Measurements from ENCODE around the gene ZNF687.

DNA sequence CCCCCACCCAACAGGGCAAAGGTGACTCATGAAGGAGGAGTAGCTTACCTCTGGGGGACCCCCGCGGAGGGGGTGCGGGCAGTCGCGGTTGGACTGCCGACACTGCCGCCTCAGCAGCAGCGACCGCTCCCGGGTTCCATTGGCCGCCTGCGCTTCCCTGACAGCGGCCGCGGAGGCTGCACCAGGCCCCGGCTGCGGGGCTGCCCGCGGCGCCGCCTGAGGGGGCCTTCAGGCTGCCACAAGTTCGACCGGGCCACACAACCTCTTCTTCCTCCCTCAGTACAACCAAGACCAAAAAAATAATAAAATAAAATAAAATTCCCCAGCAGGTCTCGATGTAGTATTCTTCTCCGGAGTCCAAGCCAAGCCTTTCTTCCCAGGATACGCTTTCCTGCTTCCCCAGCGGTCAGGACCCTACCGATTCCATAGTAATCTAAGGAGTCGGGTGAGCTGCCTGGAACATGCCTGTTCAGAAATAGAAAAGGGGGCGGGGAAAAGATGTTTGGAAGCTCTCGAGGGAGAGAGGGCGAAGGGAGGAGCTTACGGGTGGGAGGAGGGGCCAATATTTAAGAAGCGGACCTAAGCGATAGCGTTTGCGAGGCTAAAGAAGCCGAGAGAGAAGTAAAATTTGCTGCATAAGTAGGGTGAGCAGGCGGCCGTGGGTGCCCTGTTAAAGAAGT is 45.3 kb downstream of the ZNF687 start, which contains the start of gene PI4KB:
- TF ChIP-seq, protein P1, sequence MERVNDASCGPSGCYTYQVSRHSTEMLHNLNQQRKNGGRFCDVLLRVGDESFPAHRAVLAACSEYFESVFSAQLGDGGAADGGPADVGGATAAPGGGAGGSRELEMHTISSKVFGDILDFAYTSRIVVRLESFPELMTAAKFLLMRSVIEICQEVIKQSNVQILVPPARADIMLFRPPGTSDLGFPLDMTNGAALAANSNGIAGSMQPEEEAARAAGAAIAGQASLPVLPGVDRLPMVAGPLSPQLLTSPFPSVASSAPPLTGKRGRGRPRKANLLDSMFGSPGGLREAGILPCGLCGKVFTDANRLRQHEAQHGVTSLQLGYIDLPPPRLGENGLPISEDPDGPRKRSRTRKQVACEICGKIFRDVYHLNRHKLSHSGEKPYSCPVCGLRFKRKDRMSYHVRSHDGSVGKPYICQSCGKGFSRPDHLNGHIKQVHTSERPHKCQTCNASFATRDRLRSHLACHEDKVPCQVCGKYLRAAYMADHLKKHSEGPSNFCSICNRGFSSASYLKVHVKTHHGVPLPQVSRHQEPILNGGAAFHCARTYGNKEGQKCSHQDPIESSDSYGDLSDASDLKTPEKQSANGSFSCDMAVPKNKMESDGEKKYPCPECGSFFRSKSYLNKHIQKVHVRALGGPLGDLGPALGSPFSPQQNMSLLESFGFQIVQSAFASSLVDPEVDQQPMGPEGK (CRISPR knock-in tag; IDR thresholded peaks at IDR 0.05; ENCODE audit: borderline replicate concordance), result no peak
- TF ChIP-seq, protein P2, sequence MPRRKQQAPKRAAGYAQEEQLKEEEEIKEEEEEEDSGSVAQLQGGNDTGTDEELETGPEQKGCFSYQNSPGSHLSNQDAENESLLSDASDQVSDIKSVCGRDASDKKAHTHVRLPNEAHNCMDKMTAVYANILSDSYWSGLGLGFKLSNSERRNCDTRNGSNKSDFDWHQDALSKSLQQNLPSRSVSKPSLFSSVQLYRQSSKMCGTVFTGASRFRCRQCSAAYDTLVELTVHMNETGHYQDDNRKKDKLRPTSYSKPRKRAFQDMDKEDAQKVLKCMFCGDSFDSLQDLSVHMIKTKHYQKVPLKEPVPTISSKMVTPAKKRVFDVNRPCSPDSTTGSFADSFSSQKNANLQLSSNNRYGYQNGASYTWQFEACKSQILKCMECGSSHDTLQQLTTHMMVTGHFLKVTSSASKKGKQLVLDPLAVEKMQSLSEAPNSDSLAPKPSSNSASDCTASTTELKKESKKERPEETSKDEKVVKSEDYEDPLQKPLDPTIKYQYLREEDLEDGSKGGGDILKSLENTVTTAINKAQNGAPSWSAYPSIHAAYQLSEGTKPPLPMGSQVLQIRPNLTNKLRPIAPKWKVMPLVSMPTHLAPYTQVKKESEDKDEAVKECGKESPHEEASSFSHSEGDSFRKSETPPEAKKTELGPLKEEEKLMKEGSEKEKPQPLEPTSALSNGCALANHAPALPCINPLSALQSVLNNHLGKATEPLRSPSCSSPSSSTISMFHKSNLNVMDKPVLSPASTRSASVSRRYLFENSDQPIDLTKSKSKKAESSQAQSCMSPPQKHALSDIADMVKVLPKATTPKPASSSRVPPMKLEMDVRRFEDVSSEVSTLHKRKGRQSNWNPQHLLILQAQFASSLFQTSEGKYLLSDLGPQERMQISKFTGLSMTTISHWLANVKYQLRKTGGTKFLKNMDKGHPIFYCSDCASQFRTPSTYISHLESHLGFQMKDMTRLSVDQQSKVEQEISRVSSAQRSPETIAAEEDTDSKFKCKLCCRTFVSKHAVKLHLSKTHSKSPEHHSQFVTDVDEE (CRISPR knock-in tag; IDR thresholded peaks at IDR 0.05), result no peak
- TF ChIP-seq OSR1 (CRISPR knock-in tag; IDR thresholded peaks at IDR 0.05) (no peak), ZFP3 (CRISPR knock-in tag; IDR thresholded peaks at IDR 0.05) (no peak), ISL1 (CRISPR knock-in tag; IDR thresholded peaks at IDR 0.05) (no peak)
- TF ChIP-seq, protein P3, sequence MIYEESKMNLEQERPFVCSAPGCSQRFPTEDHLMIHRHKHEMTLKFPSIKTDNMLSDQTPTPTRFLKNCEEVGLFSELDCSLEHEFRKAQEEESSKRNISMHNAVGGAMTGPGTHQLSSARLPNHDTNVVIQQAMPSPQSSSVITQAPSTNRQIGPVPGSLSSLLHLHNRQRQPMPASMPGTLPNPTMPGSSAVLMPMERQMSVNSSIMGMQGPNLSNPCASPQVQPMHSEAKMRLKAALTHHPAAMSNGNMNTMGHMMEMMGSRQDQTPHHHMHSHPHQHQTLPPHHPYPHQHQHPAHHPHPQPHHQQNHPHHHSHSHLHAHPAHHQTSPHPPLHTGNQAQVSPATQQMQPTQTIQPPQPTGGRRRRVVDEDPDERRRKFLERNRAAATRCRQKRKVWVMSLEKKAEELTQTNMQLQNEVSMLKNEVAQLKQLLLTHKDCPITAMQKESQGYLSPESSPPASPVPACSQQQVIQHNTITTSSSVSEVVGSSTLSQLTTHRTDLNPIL (CRISPR knock-in tag; IDR thresholded peaks at IDR 0.05; ENCODE audit: low read depth), result no peak
